ENCODE data around the gene RAVER2. TPM values are rescaled to one million over a fixed set of nuclear protein-coding genes. Genes with fewer than 3 reads are reported as not detected.
A peak's percentile ranks its signal among the peaks of the same experiment; 100 is the strongest.

Gene RAVER2
- total RNA-seq, 1 donor: 7.2 TPM

DNA sequence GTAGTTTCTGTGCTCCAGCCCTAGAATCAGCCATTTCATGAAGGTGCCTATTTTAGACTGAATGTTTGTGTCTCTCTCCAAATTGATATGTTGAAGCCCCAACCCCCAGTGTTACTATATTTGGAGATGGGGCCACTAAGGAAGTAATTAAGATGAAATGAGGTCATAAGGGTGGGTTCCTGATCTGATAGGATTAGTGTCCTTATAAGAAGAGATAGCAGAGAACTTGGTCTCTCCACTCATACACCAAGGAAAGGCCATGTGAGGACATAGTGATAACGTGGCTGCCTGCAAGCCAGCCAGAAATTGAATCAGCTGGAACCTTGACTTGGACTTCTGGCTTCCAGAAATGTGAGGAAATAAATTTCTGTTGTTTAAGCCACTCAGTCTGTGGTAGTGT, 12.3 kb downstream of the RAVER2 start:
- no peak for TF ChIP-seq CTCF (IDR thresholded peaks at IDR 0.05; ENCODE audit: insufficient read depth, low read length)
- peak; percentile 52 for DNase-seq (ENCODE audit: low read depth)
- H3K4me3 ChIP-seq (ENCODE audit: low read depth, low read length): no peak overlapping the region

- DNase-seq (ENCODE audit: low read depth): no peak
- TF ChIP-seq CTCF (IDR thresholded peaks at IDR 0.05; ENCODE audit: insufficient read depth, low read length): no peak
- H3K4me3 ChIP-seq (ENCODE audit: low read depth, low read length): no peak overlapping the region
Measured at GRCh38 chr1:64758233-64758632, 13.4 kb downstream of the RAVER2 start.

- TF ChIP-seq CTCF (IDR thresholded peaks at IDR 0.05; ENCODE audit: insufficient read depth, low read length): no peak
- DNase-seq (ENCODE audit: low read depth): no peak
Measured at GRCh38 chr1:64759968-64760367, 15.1 kb downstream of the RAVER2 start.

GRCh38 chr1:64765012-64765411, 20.1 kb downstream of the RAVER2 start:
- DNase-seq (ENCODE audit: low read depth): no peak
- no peak overlapping the region for H3K4me3 ChIP-seq (ENCODE audit: low read depth, low read length)
- TF ChIP-seq CTCF (IDR thresholded peaks at IDR 0.05; ENCODE audit: insufficient read depth, low read length): no peak

More at GRCh38 chr1:64759968-64760367, 15.1 kb downstream of the RAVER2 start:
- H3K4me3 ChIP-seq (ENCODE audit: low read depth, low read length): no peak overlapping the region

DNA sequence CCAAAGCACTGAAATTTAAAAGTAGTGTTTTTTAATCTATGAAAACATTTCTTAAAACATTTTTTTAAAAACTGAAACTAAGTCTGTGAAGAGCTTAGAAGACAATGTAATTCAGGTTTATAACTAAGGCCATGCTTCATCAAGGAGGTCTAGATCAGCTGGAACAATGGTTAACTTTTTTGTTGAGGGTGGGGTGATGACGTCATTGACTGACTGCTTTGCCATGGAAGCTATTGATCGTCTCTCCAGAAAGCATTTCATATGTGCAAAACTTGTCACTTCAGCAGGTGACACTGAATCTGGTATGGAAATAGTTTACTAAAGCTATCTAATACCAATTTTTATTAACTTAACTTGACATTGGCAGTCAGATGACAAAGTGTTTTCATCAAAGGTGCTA, 21.0 kb downstream of the RAVER2 start:
- no peak overlapping the region for H3K4me3 ChIP-seq (ENCODE audit: low read depth, low read length)
- no peak for DNase-seq (ENCODE audit: low read depth)

GRCh38 chr1:64766429-64766828, 21.6 kb downstream of the RAVER2 start:
- TF ChIP-seq CTCF (IDR thresholded peaks at IDR 0.05; ENCODE audit: insufficient read depth, low read length): no peak
- DNase-seq (ENCODE audit: low read depth): no peak

More for the DNA sequence above, 21.0 kb downstream of the RAVER2 start:
- TF ChIP-seq CTCF (IDR thresholded peaks at IDR 0.05; ENCODE audit: insufficient read depth, low read length): no peak

DNA sequence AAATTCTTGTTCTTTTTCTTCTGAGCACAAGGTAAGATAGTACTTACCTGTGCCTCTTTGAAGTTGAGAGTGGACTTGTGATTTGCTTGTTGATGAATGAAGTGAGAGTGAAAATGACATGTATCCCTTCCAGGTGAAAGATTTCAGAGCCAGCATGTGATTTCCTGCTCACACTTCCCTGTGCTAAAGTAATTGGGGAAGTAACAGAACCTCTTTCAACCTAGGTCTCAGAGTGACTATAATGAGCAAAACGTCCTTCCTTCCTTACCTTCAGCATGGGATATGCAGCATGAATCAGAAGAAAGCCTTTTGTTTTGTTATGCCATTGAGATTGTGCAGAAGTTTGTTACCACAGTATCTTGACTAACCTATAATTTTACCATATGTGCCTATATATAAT, 24.6 kb downstream of the RAVER2 start:
- TF ChIP-seq CTCF (IDR thresholded peaks at IDR 0.05; ENCODE audit: insufficient read depth, low read length): no peak
- no peak overlapping the region for H3K4me3 ChIP-seq (ENCODE audit: low read depth, low read length)
- no peak for DNase-seq (ENCODE audit: low read depth)

More at GRCh38 chr1:64766429-64766828, 21.6 kb downstream of the RAVER2 start:
- H3K4me3 ChIP-seq (ENCODE audit: low read depth, low read length): no peak overlapping the region

Measured in fibroblast of the aortic adventitia (primary cell).